HepG2 (cell line): ENCODE data around the gene KIF13A. TPM values are rescaled to one million over a fixed set of nuclear protein-coding genes. Genes with fewer than 3 reads are reported as not detected.

Source experiments
- ATAC-seq: fragments of 200-7000 bp; cut with Tn5 transposase; 3 replicates; pipeline ENCODE4 v1.9.1; 2020; ENCODE audit warnings: mild to moderate bottlenecking, moderate library complexity
- BruUV-seq: library from RNA; stranded (reverse); fragments of 400-500 nt; replicated peaks from 2 replicates; lab custom pipeline; 2021; lab: Mats Ljungman, UMichigan
- CTCF ChIA-PET: fragments of 300-600 bp; formaldehyde crosslinking; extraction: SDS; loops from one replicate; lab custom pipeline; 2021; ENCODE audit warnings: low total read pairs, inconsistent platforms, low intra/inter-chr PET ratio; lab: Yijun Ruan, JAX
- POLR2A ChIA-PET: fragments of 350-600 bp; sonication (Branson Sonifier 250); formaldehyde crosslinking; loops from one replicate; lab custom pipeline; 2020; ENCODE audit warnings: antibody characterized with exemption, inconsistent platforms; lab: Yijun Ruan, JAX
- DNase-seq: peaks from one replicate; pipeline ENCODE4 v3.0.0-alpha.2; 2015; ENCODE audit warnings: low spot score
- FAIRE-seq: peaks from 3 replicates; lab custom pipeline; 2011; peaks lifted over from hg19 to GRCh38; lab: Jason Lieb, UNC
- H2AFZ ChIP-seq: one replicate; pipeline ENCODE4 v1.6.1; 2011; ENCODE audit warnings: low read length, inconsistent platforms
- H3K27ac ChIP-seq: fragments of 300-600 bp; 3 replicates; pipeline ENCODE4 v1.8.0; 2011; ENCODE audit warnings: mixed run types, mild to moderate bottlenecking, mixed read lengths, low read length, inconsistent platforms; ENCODE audit not compliant: insufficient read depth; ENCODE audit errors: extremely low read length
- H3K27me3 ChIP-seq, 2 experiments: fragments of 200-600 bp in 1 of 2; 2 replicates in 1 of 2; 3 replicates in 1 of 2; pipeline versions ENCODE4 v1.6.0 to v1.8.0; 2011; ENCODE audit warnings: low read length in 2 of 2, mild to moderate bottlenecking in 2 of 2, moderate library complexity in 2 of 2, inconsistent platforms in 1 of 2; ENCODE audit not compliant: insufficient read depth in 2 of 2, control insufficient read depth in 1 of 2
- H3K36me3 ChIP-seq, 2 experiments: fragments of 200-600 bp in 1 of 2; replicated peaks in 1 of 2; 2 replicates in 1 of 2; 3 replicates in 1 of 2; pipeline versions ENCODE4 v1.5.1 to v1.8.0; 2011; ENCODE audit warnings: low read length in 2 of 2, inconsistent platforms in 1 of 2; ENCODE audit not compliant: insufficient read depth in 2 of 2, control insufficient read depth in 1 of 2
- H3K4me1 ChIP-seq: 2 replicates; pipeline ENCODE4 v1.5.1; 2012; ENCODE audit warnings: low read length, inconsistent platforms; ENCODE audit not compliant: insufficient read depth
- H3K4me2 ChIP-seq: 2 replicates; pipeline ENCODE4 v1.6.0; 2011; ENCODE audit warnings: low read depth, low read length, inconsistent platforms
- H3K4me3 ChIP-seq, 3 experiments: fragments of 200-600 bp in 1 of 3; sonication (generic), shearing (Covaris generic) in 1 of 3; replicated peaks in 1 of 3; 2 replicates each; pipeline ENCODE4 v1.5.1; 2011 to 2016; ENCODE audit warnings: low read length in 3 of 3, inconsistent platforms in 2 of 3, low read depth in 2 of 3, mild to moderate bottlenecking in 2 of 3, control low read depth in 1 of 3, mixed read lengths in 1 of 3; ENCODE audit not compliant: insufficient read depth in 1 of 3
- H3K79me2 ChIP-seq: one replicate; pipeline ENCODE4 v1.6.1; 2011; ENCODE audit warnings: low read length, inconsistent platforms; ENCODE audit not compliant: insufficient read depth
- H3K9ac ChIP-seq: 2 replicates; pipeline ENCODE4 v1.6.0; 2011; ENCODE audit warnings: mild to moderate bottlenecking, low read depth, low read length, inconsistent platforms; ENCODE audit not compliant: insufficient read depth
- H3K9me3 ChIP-seq: 2 replicates; pipeline ENCODE4 v1.5.1; 2012; ENCODE audit warnings: mild to moderate bottlenecking, low read length
- H4K20me1 ChIP-seq: 2 replicates; pipeline ENCODE4 v1.6.0; 2011; ENCODE audit warnings: inconsistent platforms, mild to moderate bottlenecking, low read length, moderate library complexity; ENCODE audit not compliant: insufficient read depth
- ATF1 ChIP-seq: IDR thresholded peaks from 2 replicates; pipeline ENCODE4 v1.6.1; 2016; ENCODE audit warnings: mild to moderate bottlenecking, control low read depth
- CBX2 ChIP-seq, 2 experiments: fragments of 200-600 bp in 1 of 2; sonication (generic); formaldehyde crosslinking in 1 of 2; IDR thresholded peaks; 2 replicates each; pipeline versions ENCODE4 v1.7.0 to v1.8.1; 2018 to 2022; ENCODE audit warnings: low read depth in 2 of 2, low read length in 1 of 2, mild to moderate bottlenecking in 1 of 2, missing genetic modification reagents in 1 of 2
- HOXA5 ChIP-seq: sonication (generic); formaldehyde crosslinking; IDR thresholded peaks from 2 replicates; pipeline ENCODE4 v1.4.0; 2020; ENCODE audit warnings: missing genetic modification reagents
- MED13 ChIP-seq: sonication (generic); formaldehyde crosslinking; IDR thresholded peaks from 2 replicates; pipeline ENCODE4 v1.5.0; 2020; ENCODE audit warnings: missing genetic modification reagents
- MIER3 ChIP-seq: IDR thresholded peaks from 2 replicates; pipeline ENCODE4 v1.6.1; 2016; ENCODE audit warnings: missing compliant biosample characterization, borderline replicate concordance
- MLLT10 ChIP-seq: sonication (generic); formaldehyde crosslinking; IDR thresholded peaks from 2 replicates; pipeline ENCODE4 v1.4.0; 2020; ENCODE audit warnings: missing genetic modification reagents
- NAIF1 ChIP-seq: sonication (generic); formaldehyde crosslinking; IDR thresholded peaks from 2 replicates; pipeline ENCODE4 v1.5.0; 2020; ENCODE audit warnings: mild to moderate bottlenecking, missing genetic modification reagents, borderline replicate concordance
- NR2F1 ChIP-seq, 2 experiments: fragments of 450-650 bp in 1 of 2; formaldehyde crosslinking in 1 of 2; IDR thresholded peaks; 2 replicates each; pipeline versions ENCODE4 v1.5.0 to v1.6.1; 2016 to 2020; ENCODE audit warnings: mild to moderate bottlenecking in 1 of 2, missing compliant biosample characterization in 1 of 2, missing genetic modification reagents in 1 of 2, moderate library complexity in 1 of 2
- PHB2 ChIP-seq: fragments of 450-650 bp; IDR thresholded peaks from 2 replicates; pipeline ENCODE4 v1.6.1; 2018; ENCODE audit not compliant: partially characterized antibody
- PRDM10 ChIP-seq: sonication (generic); formaldehyde crosslinking; IDR thresholded peaks from 2 replicates; pipeline ENCODE4 v1.4.0; 2020; ENCODE audit warnings: low read depth, missing genetic modification reagents
- PRMT3 ChIP-seq: sonication (generic); formaldehyde crosslinking; IDR thresholded peaks from 2 replicates; pipeline ENCODE4 v1.8.1; 2022; ENCODE audit warnings: low read depth, mild to moderate bottlenecking, moderate library complexity, missing genetic modification reagents, borderline replicate concordance
- XRCC5 ChIP-seq: fragments of 200-400 bp; formaldehyde crosslinking; optimal IDR thresholded peaks from 2 replicates; pipeline ENCODE3; 2017; ENCODE audit warnings: mild to moderate bottlenecking, low read length
- ZFP37 ChIP-seq: sonication (generic); formaldehyde crosslinking; IDR thresholded peaks from 2 replicates; pipeline ENCODE4 v1.4.0; 2020; ENCODE audit warnings: missing genetic modification reagents, borderline replicate concordance
- ZNF10 ChIP-seq: sonication (generic); formaldehyde crosslinking; IDR thresholded peaks from 2 replicates; pipeline ENCODE4 v1.4.0; 2020; ENCODE audit warnings: mild to moderate bottlenecking, low read depth, missing genetic modification reagents, borderline replicate concordance
- ZNF160 ChIP-seq: sonication (generic); formaldehyde crosslinking; IDR thresholded peaks from 2 replicates; pipeline ENCODE4 v1.8.0; 2022; ENCODE audit warnings: mild to moderate bottlenecking, inconsistent platforms, missing genetic modification reagents
- ZNF234 ChIP-seq: sonication (generic); formaldehyde crosslinking; conservative IDR thresholded peaks from 2 replicates; pipeline ENCODE4 v1.5.1; 2020; ENCODE audit warnings: mild to moderate bottlenecking, missing genetic modification reagents
- ZNF619 ChIP-seq: sonication (generic); formaldehyde crosslinking; IDR thresholded peaks from 2 replicates; pipeline ENCODE4 v1.4.0; 2020; ENCODE audit warnings: mild to moderate bottlenecking, missing genetic modification reagents
- ZNF672 ChIP-seq: sonication (generic); formaldehyde crosslinking; IDR thresholded peaks from 2 replicates; pipeline ENCODE4 v1.8.1; 2022; ENCODE audit warnings: missing genetic modification reagents
- WGBS: methylation state at CpG from one replicate; pipeline ENCODE4 v1.1.6; 2017; ENCODE audit warnings: low lambda C conversion rate; 5-methylcytosine and 5-hydroxymethylcytosine counted together
- in situ Hi-C: cut with HindIII; loops from 2 replicates; pipeline ENCODE4 v1.10.0; 2017; ENCODE audit warnings: low pct_unique_long_range_greater_than_20kb; ENCODE audit not compliant: extremely low pct_ligation_motif_present
- intact Hi-C: fragments of 100-400 bp; cut with micrococcal nuclease; formaldehyde crosslinking; loops from one replicate; pipeline ENCODE4 v1.10.0; 2022; ENCODE audit not compliant: unreplicated experiment
- polyA plus RNA-seq, 8 experiments: library from polyadenylated mRNA; depleted of rRNA in 3 of 8; stranded (reverse) in 7 of 8; unstranded in 1 of 8; fragments of >200 nt; fragmentation: Illumina TruSeq in 4 of 8; extraction: Trizol in 4 of 8; gene quantifications; 2 replicates each; pipeline versions ENCODE4 v1.2.1 to v1.2.3, GENCODE V29; 2011 to 2016; ENCODE audit warnings: low read depth in 4 of 8, missing spikeins in 1 of 8, mixed read lengths in 1 of 8; ENCODE audit not compliant: insufficient read depth in 1 of 8
- total RNA-seq, 5 experiments: library from RNA; depleted of rRNA; stranded (reverse); fragments of >200 nt; fragmentation: Illumina TruSeq; extraction: Trizol; gene quantifications; 2 replicates each; pipeline ENCODE4 v1.2.3, GENCODE V29; 2016; ENCODE audit warnings: low read depth in 1 of 5
- TF ChIP-seq, protein P1 (sequence below): IDR thresholded peaks from 2 replicates; pipeline ENCODE4 v1.6.1; 2016; ENCODE audit warnings: mild to moderate bottlenecking

KIF13A gene
- total and polyA plus RNA-seq, 2 of the 13 experiments (the other 11 are each of a cell fraction or from before 2014, with no cell fraction given), result 21.1 to 37.2 TPM

GRCh38 chr6:18016698-18017097, 29.3 kb upstream of the KIF13A start:
- in situ Hi-C loops, result no loop called here
- Histone ChIP-seq H3K27ac (no peak overlapping the region), H3K9me3 (no peaks in the 10 kb centered on the region), H3K27me3 (peaks cover 0 to 9% of the 10 kb centered on the region in 2 experiments; a peak in 1 of 5 replicates), H3K9ac (no peak overlapping the region), H3K36me3 (no peaks in the 10 kb centered on the region), H3K4me2 (no peak overlapping the region), H3K4me1 (peaks cover 20% of the 10 kb centered on the region), H4K20me1 (no peaks in the 10 kb centered on the region), H2AFZ (no peak overlapping the region), H3K79me2 (no peaks in the 10 kb centered on the region), H3K4me3 (no peak overlapping the region)
- ATAC-seq (no peak), FAIRE-seq (no peak), DNase-seq (no peak)
- no TSS peak for BruUV-seq
- no peak for TF ChIP-seq NR2F1 (CRISPR knock-in tag; IDR thresholded peaks at IDR 0.05)
- TF ChIP-seq ZFP37 (CRISPR knock-in tag), result no peak
- no peak for TF ChIP-seq MIER3 (CRISPR knock-in tag)
- no peak for TF ChIP-seq ZNF234 (CRISPR knock-in tag)
- no peak for TF ChIP-seq HOXA5 (CRISPR knock-in tag)
- no peak for TF ChIP-seq MLLT10 (CRISPR knock-in tag)
- TF ChIP-seq PRMT3 (CRISPR knock-in tag), result no peak
- no peak for TF ChIP-seq ATF1 (CRISPR knock-in tag)
- no peak for TF ChIP-seq NAIF1 (CRISPR knock-in tag)
- TF ChIP-seq, protein P1, sequence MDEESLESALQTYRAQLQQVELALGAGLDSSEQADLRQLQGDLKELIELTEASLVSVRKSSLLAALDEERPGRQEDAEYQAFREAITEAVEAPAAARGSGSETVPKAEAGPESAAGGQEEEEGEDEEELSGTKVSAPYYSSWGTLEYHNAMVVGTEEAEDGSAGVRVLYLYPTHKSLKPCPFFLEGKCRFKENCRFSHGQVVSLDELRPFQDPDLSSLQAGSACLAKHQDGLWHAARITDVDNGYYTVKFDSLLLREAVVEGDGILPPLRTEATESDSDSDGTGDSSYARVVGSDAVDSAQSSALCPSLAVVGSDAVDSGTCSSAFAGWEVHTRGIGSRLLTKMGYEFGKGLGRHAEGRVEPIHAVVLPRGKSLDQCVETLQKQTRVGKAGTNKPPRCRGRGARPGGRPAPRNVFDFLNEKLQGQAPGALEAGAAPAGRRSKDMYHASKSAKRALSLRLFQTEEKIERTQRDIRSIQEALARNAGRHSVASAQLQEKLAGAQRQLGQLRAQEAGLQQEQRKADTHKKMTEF (CRISPR knock-in tag), result no peak
- TF ChIP-seq ZNF10 (CRISPR knock-in tag), result no peak
- no peak for TF ChIP-seq CBX2 (IDR thresholded peaks at IDR 0.05; ENCODE audit: low read depth, low read length)
- no peak for TF ChIP-seq CBX2 (CRISPR knock-in tag; IDR thresholded peaks at IDR 0.05; ENCODE audit: low read depth)
- no peak for TF ChIP-seq ZNF619 (CRISPR knock-in tag)
- no peak for TF ChIP-seq ZNF160
- no peak for TF ChIP-seq ZNF672 (CRISPR knock-in tag)
- no peak for TF ChIP-seq PRDM10
- TF ChIP-seq MED13, result no peak
- no peak for TF ChIP-seq XRCC5
- no peak for TF ChIP-seq PHB2
- POLR2A ChIA-PET, result no interaction called here
- CTCF ChIA-PET, result no interaction called here
- 33% methylated on average over 5 of the region's 5 CpGs for WGBS
- intact Hi-C loops, result no loop called here
